PC-3 (cell line): ENCODE data around the gene SAMD14. TPM values are rescaled to one million over a fixed set of nuclear protein-coding genes. Genes with fewer than 3 reads are reported as not detected.

Experiments used
- ATAC-seq: fragments of 200-7000 bp; cut with Tn5 transposase; 2 replicates; pipeline ENCODE4 v1.9.1; 2020; ENCODE audit warnings: mild to moderate bottlenecking, moderate library complexity
- BruUV-seq: library from RNA; stranded (reverse); fragments of 400-500 nt; replicated peaks from 2 replicates; lab custom pipeline; 2021; lab: Mats Ljungman, UMichigan
- CTCF ChIA-PET: fragments of 300-600 bp; sonication (Branson Sonifier 250); formaldehyde crosslinking; loops from one replicate; lab custom pipeline; 2022; ENCODE audit warnings: antibody characterized with exemption; lab: Charles Lee
- POLR2A ChIA-PET: fragments of 300-600 bp; sonication (Branson Sonifier 250); formaldehyde crosslinking; loops from one replicate; lab custom pipeline; 2022; ENCODE audit warnings: antibody characterized with exemption; ENCODE audit not compliant: unreplicated experiment; lab: Charles Lee
- DNase-seq: peaks from one replicate; pipeline ENCODE4 v3.0.0-alpha.2; 2015
- H2AFZ ChIP-seq: fragments of 300-600 bp; sonication (generic); 2 replicates; pipeline ENCODE4 v1.6.0; 2016; ENCODE audit warnings: antibody characterized with exemption, low read length
- H3F3A ChIP-seq: fragments of 300-600 bp; sonication (generic); one replicate; pipeline ENCODE4 v1.6.0; 2017; ENCODE audit warnings: antibody characterized with exemption, low read length, control low read depth, mild to moderate bottlenecking; ENCODE audit not compliant: unreplicated experiment
- H3K27ac ChIP-seq: fragments of 300-600 bp; sonication (generic); 2 replicates; pipeline ENCODE4 v1.5.1; 2016; ENCODE audit warnings: mild to moderate bottlenecking, low read length
- H3K27me3 ChIP-seq: fragments of 300-600 bp; sonication (generic); 2 replicates; pipeline ENCODE4 v1.6.1; 2016; ENCODE audit warnings: low read length, mixed read lengths
- H3K36me3 ChIP-seq: fragments of 300-600 bp; sonication (generic); 2 replicates; pipeline ENCODE4 v1.6.1; 2016; ENCODE audit warnings: low read depth, mixed run types, low read length, mixed read lengths
- H3K4me1 ChIP-seq: fragments of 300-600 bp; sonication (generic); 2 replicates; pipeline ENCODE4 v1.5.1; 2016; ENCODE audit warnings: low read length; ENCODE audit not compliant: insufficient read depth
- H3K4me2 ChIP-seq: fragments of 300-600 bp; sonication (generic); 2 replicates; pipeline ENCODE4 v1.6.0; 2016; ENCODE audit warnings: low read length
- H3K4me3 ChIP-seq: fragments of 300-600 bp; sonication (generic); 2 replicates; pipeline ENCODE4 v1.5.1; 2016; ENCODE audit warnings: mild to moderate bottlenecking, low read length, mixed read lengths
- H3K79me2 ChIP-seq: fragments of 300-600 bp; sonication (generic); 2 replicates; pipeline ENCODE4 v1.6.1; 2017; ENCODE audit warnings: low read length, mixed read lengths
- H3K9ac ChIP-seq: fragments of 300-600 bp; sonication (generic); 2 replicates; pipeline ENCODE4 v1.6.0; 2016; ENCODE audit warnings: mild to moderate bottlenecking, low read length
- H3K9me2 ChIP-seq: fragments of 300-600 bp; sonication (generic); replicated peaks from 2 replicates; pipeline ENCODE4 v1.6.1; 2016; ENCODE audit warnings: mixed run types, low read length, mixed read lengths
- H3K9me3 ChIP-seq: fragments of 300-600 bp; sonication (generic); 2 replicates; pipeline ENCODE4 v1.6.1; 2016; ENCODE audit warnings: low read length, mixed read lengths
- H4K20me1 ChIP-seq: fragments of 300-600 bp; sonication (generic); 2 replicates; pipeline ENCODE4 v1.6.1; 2016; ENCODE audit warnings: low read length, mixed read lengths
- CTCF ChIP-seq: fragments of 300-600 bp; sonication (generic); conservative IDR thresholded peaks from 2 replicates; pipeline ENCODE4 v1.5.1; 2017; ENCODE audit warnings: antibody characterized with exemption, low read depth, mild to moderate bottlenecking, low read length
- EZH2 ChIP-seq: fragments of 300-600 bp; sonication (generic); IDR thresholded peaks from one replicate; pipeline ENCODE4 v1.6.1; 2017; ENCODE audit warnings: antibody characterized with exemption, mild to moderate bottlenecking, low read length; ENCODE audit not compliant: unreplicated experiment
- EZH2phosphoT487 ChIP-seq: fragments of 300-600 bp; sonication (generic); IDR thresholded peaks from 2 replicates; pipeline ENCODE4 v1.6.1; 2018; ENCODE audit warnings: mild to moderate bottlenecking, antibody characterized with exemption, low read length, borderline replicate concordance
- intact Hi-C: fragments of 100-400 bp; cut with micrococcal nuclease; formaldehyde crosslinking; loops from 2 replicates; pipeline ENCODE4 v1.9.0; 2023
- total RNA-seq: library from RNA; depleted of rRNA; stranded (reverse); fragments of >200 nt; gene quantifications from 2 replicates; pipeline ENCODE4 v1.2.3, GENCODE V29; 2014

Gene SAMD14
- total RNA-seq, 1 experiment from 2014 or later: 0.11 TPM

- DNase-seq: no peak
- Histone ChIP-seq H3K9ac (no peak overlapping the region), H3K4me1 (peaks cover 26% of the 10 kb centered on the region), H3K9me2 (no peaks in the 10 kb centered on the region), H4K20me1 (peaks cover 38% of the 10 kb centered on the region), H3F3A (no peaks in the 10 kb centered on the region), H3K4me3 (peak overlapping the region; percentile 90; the same call in 1 of the 2 replicates), H3K27ac (no peak overlapping the region), H2AFZ (no peak overlapping the region), H3K36me3 (peaks cover 31% of the 10 kb centered on the region; the same call in 1 of the 2 replicates), H3K4me2 (peak overlapping the region; percentile 99), H3K79me2 (peaks cover 59% of the 10 kb centered on the region), H3K9me3 (no peaks in the 10 kb centered on the region), H3K27me3 (no peaks in the 10 kb centered on the region)
- ChIA-PET POLR2A (no interaction called here), CTCF (no interaction called here)
- TF ChIP-seq EZH2 (no peak), CTCF (peak; percentile 14; the same call in 1 of the 2 replicates)
- ATAC-seq: no peak
- no TSS peak for BruUV-seq
- intact Hi-C loops: no loop called here
Observed at GRCh38 chr17:50146230-50146926, 16.4 kb upstream of the SAMD14 start.

- H3F3A ChIP-seq: no peaks in the 10 kb centered on the region
- DNase-seq (no peak), ATAC-seq (no peak)
- no peaks in the 10 kb centered on the region for H3K27me3 ChIP-seq
- peaks cover 38% of the 10 kb centered on the region for H3K36me3 ChIP-seq
- CTCF ChIA-PET: no interaction called here
- no peak overlapping the region for H3K27ac ChIP-seq
- TF ChIP-seq EZH2 (no peak), CTCF (no peak), EZH2phosphoT487 (no peak)
- H3K9me3 ChIP-seq: no peaks in the 10 kb centered on the region
- H3K79me2 ChIP-seq: peaks cover 58% of the 10 kb centered on the region
- peaks cover 22% of the 10 kb centered on the region for H3K4me1 ChIP-seq
- intact Hi-C loops: no loop called here
- H3K4me2 ChIP-seq: no peak overlapping the region
- no peak overlapping the region for H2AFZ ChIP-seq
- no peaks in the 10 kb centered on the region for H3K9me2 ChIP-seq
- no peak overlapping the region for H3K4me3 ChIP-seq
- BruUV-seq: no TSS peak
- peaks cover 38% of the 10 kb centered on the region for H4K20me1 ChIP-seq
- POLR2A ChIA-PET: no interaction called here
- H3K9ac ChIP-seq: no peak overlapping the region
Observed at GRCh38 chr17:50145532-50146229, 15.7 kb upstream of the SAMD14 start.
